Embryonic facial prominence (tissue), 1 donor: ENCODE results near the gene RNF151.
"Not testable (repeated sequence)": the region's sequence is repeated elsewhere in the genome, so short reads cannot be mapped to it uniquely, and the experiment has no call there.

ENCODE experiments used
- DNase-seq: peaks from one replicate; pipeline ENCODE4 v3.0.0-alpha.2; 2016; ENCODE audit errors: extremely low spot score

RNF151 gene

GRCh38 chr16:2007081-2007836, 40.6 kb downstream of the RNF151 start:
- DNase-seq, result no peak

- DNase-seq, result no peak
Observed at GRCh38 chr16:2008009-2008526, 41.4 kb downstream of the RNF151 start.

GRCh38 chr16:2008631-2009163, 42.0 kb downstream of the RNF151 start:
- no peak for DNase-seq

GRCh38 chr16:2009164-2009711, 42.6 kb downstream of the RNF151 start:
- DNase-seq, result no peak

- peak; percentile 80 for DNase-seq
Observed at GRCh38 chr16:2009791-2010510, 43.3 kb downstream of the RNF151 start, which contains the start of gene ZNF598. Gene ZNF598, minus strand, starts transcription at chr16:2009821.

GRCh38 chr16:2011726-2012125, 45.1 kb downstream of the RNF151 start:
- DNase-seq, result not testable (repeated sequence)

GRCh38 chr16:2013527-2013926, 46.9 kb downstream of the RNF151 start:
- no peak for DNase-seq

GRCh38 chr16:2015117-2015946, 48.7 kb downstream of the RNF151 start:
- DNase-seq, result no peak

GRCh38 chr16:2015947-2016208, 49.2 kb downstream of the RNF151 start:
- no peak for DNase-seq

- no peak for DNase-seq
Observed at GRCh38 chr16:2016407-2016922, 49.8 kb downstream of the RNF151 start.
